HEK293 (cell line): Measurements from ENCODE around the gene ARF3.

ENCODE experiments used
- GLIS2 ChIP-seq: fragments of 450-650 bp; formaldehyde crosslinking; IDR thresholded peaks from 2 replicates; pipeline ENCODE4 v1.5.1; 2016; ENCODE audit warnings: missing biosample characterization, missing genetic modification characterization
- SP2 ChIP-seq: fragments of 450-650 bp; formaldehyde crosslinking; IDR thresholded peaks from 2 replicates; pipeline ENCODE4 v1.5.1; 2016; ENCODE audit warnings: missing biosample characterization, missing genetic modification characterization
- TCF7L2 ChIP-seq: IDR thresholded peaks from 2 replicates; pipeline ENCODE4 v1.6.1; 2011; ENCODE audit warnings: low read depth, mild to moderate bottlenecking, inconsistent platforms, low read length, moderate library complexity, borderline replicate concordance
- ZNF121 ChIP-seq: fragments of 450-650 bp; formaldehyde crosslinking; IDR thresholded peaks from 2 replicates; pipeline ENCODE4 v1.5.1; 2016; ENCODE audit warnings: missing biosample characterization, missing genetic modification characterization
- ZNF223 ChIP-seq: fragments of 450-650 bp; formaldehyde crosslinking; IDR thresholded peaks from 2 replicates; pipeline ENCODE4 v1.5.1; 2016; ENCODE audit warnings: missing biosample characterization, missing genetic modification characterization
- ZNF24 ChIP-seq: fragments of 450-650 bp; formaldehyde crosslinking; IDR thresholded peaks from 2 replicates; pipeline ENCODE4 v1.5.1; 2016; ENCODE audit warnings: missing biosample characterization, missing genetic modification characterization
- ZNF266 ChIP-seq: fragments of 450-650 bp; formaldehyde crosslinking; IDR thresholded peaks from 2 replicates; pipeline ENCODE4 v1.5.1; 2016; ENCODE audit warnings: missing biosample characterization, missing genetic modification characterization, low read depth
- ZNF354C ChIP-seq: fragments of 450-650 bp; formaldehyde crosslinking; IDR thresholded peaks from 2 replicates; pipeline ENCODE4 v1.5.1; 2016; ENCODE audit warnings: missing biosample characterization, missing genetic modification characterization, low read depth, borderline replicate concordance
- ZNF561 ChIP-seq: fragments of 450-650 bp; IDR thresholded peaks from 2 replicates; pipeline ENCODE4 v1.5.1; 2018; ENCODE audit warnings: missing biosample characterization, missing genetic modification characterization, borderline replicate concordance
- ZNF660 ChIP-seq: fragments of 450-650 bp; IDR thresholded peaks from 2 replicates; pipeline ENCODE4 v1.5.1; 2018; ENCODE audit warnings: missing biosample characterization, mild to moderate bottlenecking, missing genetic modification characterization
- ZNF785 ChIP-seq: fragments of 450-650 bp; formaldehyde crosslinking; IDR thresholded peaks from 2 replicates; pipeline ENCODE4 v1.5.1; 2016; ENCODE audit warnings: missing biosample characterization, missing genetic modification characterization
- ZNF791 ChIP-seq: fragments of 450-650 bp; formaldehyde crosslinking; IDR thresholded peaks from 2 replicates; pipeline ENCODE4 v1.5.1; 2016; ENCODE audit warnings: missing biosample characterization, missing genetic modification characterization
- ZNF843 ChIP-seq: fragments of 450-650 bp; formaldehyde crosslinking; IDR thresholded peaks from 2 replicates; pipeline ENCODE4 v1.5.1; 2016; ENCODE audit warnings: missing biosample characterization, missing genetic modification characterization
- TF ChIP-seq, protein P1 (sequence below): fragments of 450-650 bp; formaldehyde crosslinking; IDR thresholded peaks from 2 replicates; pipeline ENCODE4 v1.5.1; 2016; ENCODE audit warnings: missing biosample characterization, missing genetic modification characterization, borderline replicate concordance
- TF ChIP-seq, protein P2 (sequence below): fragments of 450-650 bp; formaldehyde crosslinking; IDR thresholded peaks from 2 replicates; pipeline ENCODE4 v1.5.1; 2016; ENCODE audit warnings: missing biosample characterization, missing genetic modification characterization
- TF ChIP-seq, protein P3 (sequence below): fragments of 450-650 bp; formaldehyde crosslinking; IDR thresholded peaks from 2 replicates; pipeline ENCODE4 v1.5.1; 2016; ENCODE audit warnings: missing biosample characterization, missing genetic modification characterization
- TF ChIP-seq, protein P4 (sequence below): fragments of 450-650 bp; formaldehyde crosslinking; IDR thresholded peaks from 2 replicates; pipeline ENCODE4 v1.5.1; 2016; ENCODE audit warnings: missing biosample characterization, missing genetic modification characterization, low read depth

Gene ARF3

DNA sequence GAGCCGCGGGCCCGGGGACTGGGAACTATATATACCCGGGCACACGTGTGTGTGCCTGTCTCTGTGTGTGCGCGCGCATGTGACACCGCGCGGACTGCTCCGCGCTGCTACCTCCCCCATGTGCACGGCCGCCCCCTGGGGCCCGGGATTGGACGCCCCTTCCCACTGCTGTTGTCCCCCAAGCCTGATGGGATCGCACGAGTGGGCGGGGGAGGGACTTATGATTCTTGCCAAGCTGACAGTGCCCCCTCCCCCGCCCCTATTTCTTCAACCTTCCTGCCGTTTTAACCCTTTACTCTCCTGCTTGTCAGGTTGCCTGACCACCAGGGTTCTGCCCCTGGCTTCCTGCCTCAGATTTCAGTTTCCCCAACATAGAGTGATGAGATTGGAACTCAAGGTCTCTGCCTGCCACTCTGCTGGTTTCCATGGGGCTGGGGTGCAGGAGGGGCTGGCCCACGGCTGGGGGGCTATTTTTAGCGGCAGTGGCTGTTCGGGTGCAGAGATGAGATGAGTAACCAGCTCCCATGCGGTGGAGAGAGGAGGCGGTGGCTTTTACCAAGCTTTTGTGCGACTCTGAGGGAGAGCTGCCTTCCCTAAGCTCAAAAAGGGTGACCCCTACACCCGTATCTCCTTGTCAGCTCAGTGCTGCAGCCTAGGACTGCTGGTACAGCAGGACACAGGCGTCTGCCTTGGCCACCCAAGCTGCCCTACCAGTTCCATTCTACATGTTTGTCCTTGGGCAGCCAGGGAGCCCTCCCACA lies 42.3 kb upstream of the ARF3 start, which contains the start of gene DDN (continued):
- TF ChIP-seq, protein P1, sequence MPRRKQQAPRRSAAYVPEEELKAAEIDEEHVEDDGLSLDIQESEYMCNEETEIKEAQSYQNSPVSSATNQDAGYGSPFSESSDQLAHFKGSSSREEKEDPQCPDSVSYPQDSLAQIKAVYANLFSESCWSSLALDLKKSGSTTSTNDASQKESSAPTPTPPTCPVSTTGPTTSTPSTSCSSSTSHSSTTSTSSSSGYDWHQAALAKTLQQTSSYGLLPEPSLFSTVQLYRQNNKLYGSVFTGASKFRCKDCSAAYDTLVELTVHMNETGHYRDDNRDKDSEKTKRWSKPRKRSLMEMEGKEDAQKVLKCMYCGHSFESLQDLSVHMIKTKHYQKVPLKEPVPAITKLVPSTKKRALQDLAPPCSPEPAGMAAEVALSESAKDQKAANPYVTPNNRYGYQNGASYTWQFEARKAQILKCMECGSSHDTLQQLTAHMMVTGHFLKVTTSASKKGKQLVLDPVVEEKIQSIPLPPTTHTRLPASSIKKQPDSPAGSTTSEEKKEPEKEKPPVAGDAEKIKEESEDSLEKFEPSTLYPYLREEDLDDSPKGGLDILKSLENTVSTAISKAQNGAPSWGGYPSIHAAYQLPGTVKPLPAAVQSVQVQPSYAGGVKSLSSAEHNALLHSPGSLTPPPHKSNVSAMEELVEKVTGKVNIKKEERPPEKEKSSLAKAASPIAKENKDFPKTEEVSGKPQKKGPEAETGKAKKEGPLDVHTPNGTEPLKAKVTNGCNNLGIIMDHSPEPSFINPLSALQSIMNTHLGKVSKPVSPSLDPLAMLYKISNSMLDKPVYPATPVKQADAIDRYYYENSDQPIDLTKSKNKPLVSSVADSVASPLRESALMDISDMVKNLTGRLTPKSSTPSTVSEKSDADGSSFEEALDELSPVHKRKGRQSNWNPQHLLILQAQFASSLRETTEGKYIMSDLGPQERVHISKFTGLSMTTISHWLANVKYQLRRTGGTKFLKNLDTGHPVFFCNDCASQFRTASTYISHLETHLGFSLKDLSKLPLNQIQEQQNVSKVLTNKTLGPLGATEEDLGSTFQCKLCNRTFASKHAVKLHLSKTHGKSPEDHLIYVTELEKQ (tag by site-specific recombination): 0 out of 2 replicates have a peak, but pooled peaks have one; percentile 45
- TF ChIP-seq TCF7L2: no peak
- TF ChIP-seq GLIS2: peak; percentile 92
- no peak; the same call in 1 of the 2 replicates for TF ChIP-seq ZNF660 (tag by site-specific recombination)
- TF ChIP-seq SP2 (tag by site-specific recombination): peak; percentile 92
- peak; percentile 54 for TF ChIP-seq ZNF843
- TF ChIP-seq ZNF121 (tag by site-specific recombination): no peak
- no peak for TF ChIP-seq ZNF785 (tag by site-specific recombination)
- TF ChIP-seq, protein P2, sequence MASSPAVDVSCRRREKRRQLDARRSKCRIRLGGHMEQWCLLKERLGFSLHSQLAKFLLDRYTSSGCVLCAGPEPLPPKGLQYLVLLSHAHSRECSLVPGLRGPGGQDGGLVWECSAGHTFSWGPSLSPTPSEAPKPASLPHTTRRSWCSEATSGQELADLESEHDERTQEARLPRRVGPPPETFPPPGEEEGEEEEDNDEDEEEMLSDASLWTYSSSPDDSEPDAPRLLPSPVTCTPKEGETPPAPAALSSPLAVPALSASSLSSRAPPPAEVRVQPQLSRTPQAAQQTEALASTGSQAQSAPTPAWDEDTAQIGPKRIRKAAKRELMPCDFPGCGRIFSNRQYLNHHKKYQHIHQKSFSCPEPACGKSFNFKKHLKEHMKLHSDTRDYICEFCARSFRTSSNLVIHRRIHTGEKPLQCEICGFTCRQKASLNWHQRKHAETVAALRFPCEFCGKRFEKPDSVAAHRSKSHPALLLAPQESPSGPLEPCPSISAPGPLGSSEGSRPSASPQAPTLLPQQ: peak; percentile 64; the same call in 1 of the 2 replicates
- peak; percentile 20; the same call in 1 of the 2 replicates for TF ChIP-seq ZNF223 (tag by site-specific recombination)
- TF ChIP-seq ZNF561 (tag by site-specific recombination): 0 out of 2 replicates have a peak, but pooled peaks have one; percentile 66
- TF ChIP-seq, protein P3, sequence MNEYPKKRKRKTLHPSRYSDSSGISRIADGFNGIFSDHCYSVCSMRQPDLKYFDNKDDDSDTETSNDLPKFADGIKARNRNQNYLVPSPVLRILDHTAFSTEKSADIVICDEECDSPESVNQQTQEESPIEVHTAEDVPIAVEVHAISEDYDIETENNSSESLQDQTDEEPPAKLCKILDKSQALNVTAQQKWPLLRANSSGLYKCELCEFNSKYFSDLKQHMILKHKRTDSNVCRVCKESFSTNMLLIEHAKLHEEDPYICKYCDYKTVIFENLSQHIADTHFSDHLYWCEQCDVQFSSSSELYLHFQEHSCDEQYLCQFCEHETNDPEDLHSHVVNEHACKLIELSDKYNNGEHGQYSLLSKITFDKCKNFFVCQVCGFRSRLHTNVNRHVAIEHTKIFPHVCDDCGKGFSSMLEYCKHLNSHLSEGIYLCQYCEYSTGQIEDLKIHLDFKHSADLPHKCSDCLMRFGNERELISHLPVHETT (tag by site-specific recombination): 0 out of 2 replicates have a peak, but pooled peaks have one; percentile 40
- no peak for TF ChIP-seq ZNF354C (tag by site-specific recombination)
- TF ChIP-seq ZNF791 (tag by site-specific recombination): no peak
- TF ChIP-seq, protein P4, sequence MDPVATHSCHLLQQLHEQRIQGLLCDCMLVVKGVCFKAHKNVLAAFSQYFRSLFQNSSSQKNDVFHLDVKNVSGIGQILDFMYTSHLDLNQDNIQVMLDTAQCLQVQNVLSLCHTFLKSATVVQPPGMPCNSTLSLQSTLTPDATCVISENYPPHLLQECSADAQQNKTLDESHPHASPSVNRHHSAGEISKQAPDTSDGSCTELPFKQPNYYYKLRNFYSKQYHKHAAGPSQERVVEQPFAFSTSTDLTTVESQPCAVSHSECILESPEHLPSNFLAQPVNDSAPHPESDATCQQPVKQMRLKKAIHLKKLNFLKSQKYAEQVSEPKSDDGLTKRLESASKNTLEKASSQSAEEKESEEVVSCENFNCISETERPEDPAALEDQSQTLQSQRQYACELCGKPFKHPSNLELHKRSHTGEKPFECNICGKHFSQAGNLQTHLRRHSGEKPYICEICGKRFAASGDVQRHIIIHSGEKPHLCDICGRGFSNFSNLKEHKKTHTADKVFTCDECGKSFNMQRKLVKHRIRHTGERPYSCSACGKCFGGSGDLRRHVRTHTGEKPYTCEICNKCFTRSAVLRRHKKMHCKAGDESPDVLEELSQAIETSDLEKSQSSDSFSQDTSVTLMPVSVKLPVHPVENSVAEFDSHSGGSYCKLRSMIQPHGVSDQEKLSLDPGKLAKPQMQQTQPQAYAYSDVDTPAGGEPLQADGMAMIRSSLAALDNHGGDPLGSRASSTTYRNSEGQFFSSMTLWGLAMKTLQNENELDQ: no peak
- peak; percentile 43; the same call in 1 of the 2 replicates for TF ChIP-seq ZNF24
- no peak for TF ChIP-seq ZNF266 (tag by site-specific recombination)
